HTR-8/SVneo (cell line): ENCODE data around the gene DIP2A.
"Not testable (repeated sequence)": the region's sequence is repeated elsewhere in the genome, so short reads cannot be mapped to it uniquely, and the experiment has no call there.

Experiments
- DNase-seq: peaks from one replicate; pipeline ENCODE4 v3.0.0; 2011; ENCODE audit warnings: low spot score, mixed read lengths; ENCODE audit not compliant: insufficient read length
- FAIRE-seq: peaks from 2 replicates; lab custom pipeline; 2011; peaks lifted over from hg19 to GRCh38; lab: Jason Lieb, UNC

The DIP2A gene

GRCh38 chr21:46507562-46507961, 48.9 kb downstream of the DIP2A start:
- no peak for FAIRE-seq
- no peak for DNase-seq

- DNase-seq (no peak), FAIRE-seq (no peak)
Observed at GRCh38 chr21:46509741-46510502, 51.2 kb downstream of the DIP2A start.

- DNase-seq = no peak
- FAIRE-seq = no peak
Observed at GRCh38 chr21:46515109-46515508, 56.4 kb downstream of the DIP2A start.

- FAIRE-seq (no peak), DNase-seq (no peak)
Observed at GRCh38 chr21:46516068-46516467, 57.4 kb downstream of the DIP2A start.

GRCh38 chr21:46517361-46517760, 58.7 kb downstream of the DIP2A start:
- no peak for FAIRE-seq

GRCh38 chr21:46518983-46519583, 60.4 kb downstream of the DIP2A start:
- FAIRE-seq = no peak
- no peak for DNase-seq

More at GRCh38 chr21:46517361-46517760, 58.7 kb downstream of the DIP2A start:
- DNase-seq = no peak

- not testable (repeated sequence) for DNase-seq, FAIRE-seq
Observed at GRCh38 chr21:46527393-46527792, 68.7 kb downstream of the DIP2A start.

- FAIRE-seq = no peak
- DNase-seq = no peak
Observed at GRCh38 chr21:46527801-46528200, 69.1 kb downstream of the DIP2A start.

- FAIRE-seq (no peak), DNase-seq (no peak)
Observed at GRCh38 chr21:46532080-46532479, 73.4 kb downstream of the DIP2A start.

GRCh38 chr21:46537026-46537425, 78.3 kb downstream of the DIP2A start:
- FAIRE-seq = no peak
- no peak for DNase-seq

- no peak for DNase-seq
- FAIRE-seq = no peak
Observed at GRCh38 chr21:46538262-46538661, 79.6 kb downstream of the DIP2A start.

- DNase-seq (no peak), FAIRE-seq (no peak)
Observed at GRCh38 chr21:46538851-46539666, 80.4 kb downstream of the DIP2A start.

- DNase-seq = no peak
- no peak for FAIRE-seq
Observed at GRCh38 chr21:46540087-46540710, 81.5 kb downstream of the DIP2A start.

- FAIRE-seq (no peak), DNase-seq (no peak)
Observed at GRCh38 chr21:46542588-46543124, 84.0 kb downstream of the DIP2A start.

GRCh38 chr21:46543306-46543705, 84.6 kb downstream of the DIP2A start:
- DNase-seq (no peak), FAIRE-seq (no peak)

GRCh38 chr21:46544003-46544402, 85.3 kb downstream of the DIP2A start:
- no peak for FAIRE-seq

GRCh38 chr21:46544824-46545223, 86.1 kb downstream of the DIP2A start:
- FAIRE-seq = no peak
- no peak for DNase-seq

More at GRCh38 chr21:46544003-46544402, 85.3 kb downstream of the DIP2A start:
- no peak for DNase-seq

GRCh38 chr21:46545363-46545762, 86.7 kb downstream of the DIP2A start:
- DNase-seq (no peak), FAIRE-seq (no peak)

- no peak for DNase-seq
- no peak for FAIRE-seq
Observed at GRCh38 chr21:46545911-46546310, 87.2 kb downstream of the DIP2A start.

- FAIRE-seq (no peak), DNase-seq (no peak)
Observed at GRCh38 chr21:46546799-46547198, 88.1 kb downstream of the DIP2A start.
